HAP-1 (cell line): ENCODE results near the gene LMO2.
A peak's percentile ranks its signal among the peaks of the same experiment; 100 is the strongest.
"Not testable (repeated sequence)": the region's sequence is repeated elsewhere in the genome, so short reads cannot be mapped to it uniquely, and the experiment has no call there.

Experiments used
- DNase-seq, 2 experiments: peaks; one replicate each; pipeline ENCODE4 v3.0.0-alpha.2; 2016 to 2020; ENCODE audit warnings: low spot score in 2 of 2
- H3K27me3 ChIP-seq: fragments of 250-450 bp; sonication (Bioruptor Pico); 2 replicates; pipeline ENCODE4 v1.5.1; 2020; ENCODE audit warnings: low read depth, mild to moderate bottlenecking, moderate library complexity
- H3K36me3 ChIP-seq: fragments of 250-450 bp; sonication (Bioruptor Pico); replicated peaks from 2 replicates; pipeline ENCODE4 v1.5.1; 2020; ENCODE audit warnings: mild to moderate bottlenecking
- H3K4me1 ChIP-seq: fragments of 250-450 bp; sonication (Bioruptor Pico); 2 replicates; pipeline ENCODE4 v1.5.1; 2020; ENCODE audit warnings: mild to moderate bottlenecking
- H3K4me3 ChIP-seq: fragments of 250-450 bp; sonication (Bioruptor Pico); 2 replicates; pipeline ENCODE4 v1.5.1; 2020; ENCODE audit warnings: mild to moderate bottlenecking, moderate library complexity
- H3K9me3 ChIP-seq: fragments of 250-450 bp; sonication (Bioruptor Pico); 2 replicates; pipeline ENCODE4 v1.5.1; 2020; ENCODE audit warnings: mild to moderate bottlenecking, moderate library complexity
- in situ Hi-C: fragments of 300-500 bp; cut with MboI; formaldehyde crosslinking; loops from 3 replicates; pipeline ENCODE4 v1.14.3; 2020; ENCODE audit warnings: low sequenced_read_pairs, inconsistent platforms, mixed read lengths

The LMO2 gene

DNA sequence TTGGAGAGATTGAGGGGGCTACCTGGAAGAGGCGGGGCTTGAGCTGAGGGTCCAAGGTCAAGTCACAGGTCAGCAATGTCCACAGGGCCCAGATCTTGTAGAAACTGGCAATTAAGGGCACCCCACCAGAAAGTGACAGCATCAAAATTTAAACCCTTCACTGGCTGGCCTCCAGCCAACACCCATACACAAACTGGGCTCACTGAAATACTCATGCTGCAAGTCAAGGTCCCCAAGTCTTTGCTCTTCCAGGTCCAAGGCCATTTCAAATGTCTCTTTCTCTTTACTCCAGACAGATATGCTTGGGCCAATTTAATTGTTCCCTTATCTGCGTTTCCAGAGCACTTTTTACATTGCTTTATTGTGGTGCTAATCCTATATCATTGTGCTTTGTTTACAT, 36.4 kb downstream of the LMO2 start:
- Histone ChIP-seq H3K9me3 (no peaks in the 10 kb centered on the region), H3K27me3 (peaks cover 9% of the 10 kb centered on the region), H3K4me3 (no peak overlapping the region), H3K4me1 (no peaks in the 10 kb centered on the region), H3K36me3 (no peaks in the 10 kb centered on the region)
- in situ Hi-C loops = loop anchor here (10.0 kb wide), 1 partner anchor 129 kb away; no protein-coding TSS in a partner anchor
- no peak for DNase-seq

GRCh38 chr11:33848717-33849390, 43.0 kb downstream of the LMO2 start:
- peaks cover 15% of the 10 kb centered on the region for H3K27me3 ChIP-seq
- DNase-seq = peak in 1 of 2 experiments; percentile 14
- H3K9me3 ChIP-seq = no peaks in the 10 kb centered on the region
- no peak overlapping the region for H3K4me3 ChIP-seq
- in situ Hi-C loops = loop anchor here (25.0 kb wide), 3 partner anchors 487 to 638 kb away; partner anchors contain the start of gene ABTB2
- H3K36me3 ChIP-seq = no peaks in the 10 kb centered on the region
- H3K4me1 ChIP-seq = peaks cover 4% of the 10 kb centered on the region; the same call in 1 of the 2 replicates

GRCh38 chr11:33847251-33847650, 44.6 kb downstream of the LMO2 start:
- Histone ChIP-seq H3K27me3 (peaks cover 13% of the 10 kb centered on the region), H3K4me1 (peaks cover 4% of the 10 kb centered on the region; the same call in 1 of the 2 replicates)
- in situ Hi-C loops = loop anchor here (25.0 kb wide), 3 partner anchors 485 to 640 kb away; partner anchors contain the start of gene ABTB2

GRCh38 chr11:33844236-33844635, 47.6 kb downstream of the LMO2 start:
- in situ Hi-C loops = loop anchor here (25.0 kb wide), 3 partner anchors 482 to 643 kb away; partner anchors contain the start of gene ABTB2
- Histone ChIP-seq H3K4me1 (peaks cover 3% of the 10 kb centered on the region; the same call in 1 of the 2 replicates), H3K9me3 (no peaks in the 10 kb centered on the region), H3K27me3 (peaks cover 20% of the 10 kb centered on the region), H3K36me3 (no peaks in the 10 kb centered on the region), H3K4me3 (no peak overlapping the region)
- no peak for DNase-seq

More at GRCh38 chr11:33847251-33847650, 44.6 kb downstream of the LMO2 start:
- DNase-seq = no peak
- no peak overlapping the region for H3K4me3 ChIP-seq
- H3K9me3 ChIP-seq = no peaks in the 10 kb centered on the region
- H3K36me3 ChIP-seq = no peaks in the 10 kb centered on the region

DNA sequence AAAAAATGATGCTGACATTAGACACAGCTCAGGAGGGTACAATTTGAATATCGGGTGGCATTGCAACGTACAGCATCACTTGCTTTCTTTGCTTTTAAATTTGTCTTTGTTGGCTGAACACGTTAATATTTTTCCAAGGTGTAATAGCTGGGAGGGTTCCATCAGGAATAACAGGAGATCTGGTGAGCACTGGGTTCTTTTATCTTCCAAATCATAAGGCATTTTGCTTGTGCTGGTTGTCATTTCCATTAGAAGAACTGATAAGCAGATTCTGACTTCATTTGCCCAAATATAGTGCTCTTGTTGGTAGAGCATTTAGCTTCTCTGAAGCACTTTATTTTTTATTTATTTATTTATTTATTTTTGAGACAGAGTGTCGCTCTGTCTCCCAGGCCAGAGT, 48.9 kb downstream of the LMO2 start:
- no peaks in the 10 kb centered on the region for H3K4me1 ChIP-seq
- H3K27me3 ChIP-seq = peaks cover 20% of the 10 kb centered on the region
- no peak for DNase-seq
- in situ Hi-C loops = loop anchor here (25.0 kb wide), 3 partner anchors 481 to 644 kb away; partner anchors contain the start of gene ABTB2
- no peaks in the 10 kb centered on the region for H3K9me3 ChIP-seq
- no peaks in the 10 kb centered on the region for H3K36me3 ChIP-seq
- no peak overlapping the region for H3K4me3 ChIP-seq

DNA sequence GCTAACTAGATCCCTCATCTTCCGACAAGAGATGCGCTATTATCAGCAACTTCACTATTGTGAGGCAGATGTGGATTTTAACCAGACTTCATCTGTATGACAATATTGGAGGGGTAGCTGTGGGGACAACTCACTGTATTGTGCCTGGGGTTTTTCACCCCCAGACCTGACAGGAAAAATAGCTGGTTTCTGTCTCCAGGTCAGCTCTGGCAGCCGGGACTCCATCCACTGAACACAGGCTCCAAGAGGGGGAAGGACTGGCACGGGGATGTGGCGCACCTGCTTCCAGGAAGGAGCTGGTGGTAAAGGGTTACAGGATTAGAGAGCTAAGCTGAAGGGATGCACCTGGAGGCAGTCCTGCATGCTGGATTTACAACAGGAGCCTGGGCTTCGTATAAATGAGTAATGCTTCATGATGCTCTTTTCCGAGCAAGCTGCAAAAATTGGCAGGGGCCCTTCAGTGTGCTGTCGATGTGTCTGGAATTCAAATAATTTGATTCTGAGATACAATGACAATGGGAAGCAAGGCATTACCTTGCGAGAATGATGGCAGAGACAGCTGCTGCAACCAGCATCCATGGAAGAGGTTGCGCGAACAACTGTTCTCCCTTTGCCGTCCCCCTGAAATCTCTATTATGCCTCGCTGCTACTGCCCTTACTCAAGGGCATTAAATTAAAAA, 49.5 kb downstream of the LMO2 start:
- no peaks in the 10 kb centered on the region for H3K4me1 ChIP-seq
- no peaks in the 10 kb centered on the region for H3K9me3 ChIP-seq
- in situ Hi-C loops = loop anchor here (25.0 kb wide), 3 partner anchors 480 to 645 kb away; partner anchors contain the start of gene ABTB2
- no peaks in the 10 kb centered on the region for H3K36me3 ChIP-seq
- peaks cover 19% of the 10 kb centered on the region for H3K27me3 ChIP-seq
- H3K4me3 ChIP-seq = no peak overlapping the region
- no peak for DNase-seq

DNA sequence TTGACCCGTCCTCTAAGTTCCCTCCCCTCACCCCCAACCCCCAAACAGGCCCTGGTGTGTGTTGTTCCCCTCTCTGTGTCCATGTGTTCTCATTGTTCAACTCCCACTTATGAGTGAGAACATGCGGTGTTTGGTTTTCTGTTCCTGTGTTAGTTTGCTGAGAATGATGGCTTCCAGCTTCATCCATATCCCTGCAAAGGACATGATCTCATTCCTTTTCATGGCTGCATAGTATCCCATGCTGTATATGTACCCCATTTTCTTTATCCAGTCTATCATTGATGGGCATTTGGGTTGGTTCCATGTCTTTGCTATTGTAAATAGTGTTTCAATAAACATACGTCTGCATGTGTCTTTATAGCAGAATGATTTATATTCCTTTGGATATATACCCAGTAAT, 53.6 kb downstream of the LMO2 start:
- H3K36me3 ChIP-seq, H3K4me3 ChIP-seq, H3K9me3 ChIP-seq, H3K4me1 ChIP-seq, DNase-seq: not testable (repeated sequence)
- in situ Hi-C loops = loop anchor here (25.0 kb wide), 3 partner anchors 476 to 649 kb away; partner anchors contain the start of gene ABTB2
- H3K27me3 ChIP-seq = peaks cover 20% of the 10 kb centered on the region

- in situ Hi-C loops = loop anchor here (25.0 kb wide), 3 partner anchors 475 to 650 kb away; partner anchors contain the start of gene ABTB2
- H3K4me1 ChIP-seq, H3K4me3 ChIP-seq, H3K9me3 ChIP-seq, DNase-seq, H3K36me3 ChIP-seq: not testable (repeated sequence)
- peaks cover 24% of the 10 kb centered on the region for H3K27me3 ChIP-seq
Observed at GRCh38 chr11:33837334-33837733, 54.5 kb downstream of the LMO2 start.

- H3K4me3 ChIP-seq = no peak overlapping the region
- H3K4me1 ChIP-seq = no peaks in the 10 kb centered on the region
- H3K27me3 ChIP-seq = peaks cover 17% of the 10 kb centered on the region
- no peaks in the 10 kb centered on the region for H3K9me3 ChIP-seq
- DNase-seq = peak in 1 of 2 experiments; percentile 43
- in situ Hi-C loops = loop anchor here (25.0 kb wide), 3 partner anchors 473 to 652 kb away; partner anchors contain the start of gene ABTB2
- no peaks in the 10 kb centered on the region for H3K36me3 ChIP-seq
Observed at GRCh38 chr11:33835143-33835878, 56.6 kb downstream of the LMO2 start.

DNA sequence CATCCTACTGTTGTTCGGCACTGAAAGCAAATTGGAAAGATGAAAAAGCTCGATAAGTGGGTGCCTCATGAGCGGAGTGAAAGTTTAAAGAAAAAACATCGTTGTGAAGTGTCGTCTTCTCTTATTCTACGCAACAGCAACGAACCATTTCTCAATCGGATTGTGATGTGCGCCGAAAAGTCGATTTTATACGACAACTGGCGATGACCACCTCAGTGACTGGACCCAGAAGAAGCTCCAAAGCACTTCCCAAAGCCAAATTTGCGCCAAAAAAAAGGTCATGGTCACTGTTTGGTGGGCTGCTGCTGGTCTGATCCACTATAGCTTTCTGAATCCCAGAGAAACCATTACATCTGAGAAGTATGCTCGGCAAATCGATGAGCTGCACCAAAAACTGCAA, 59.2 kb downstream of the LMO2 start:
- Histone ChIP-seq H3K4me1 (no peaks in the 10 kb centered on the region), H3K4me3 (no peak overlapping the region), H3K9me3 (no peaks in the 10 kb centered on the region), H3K36me3 (no peaks in the 10 kb centered on the region), H3K27me3 (peaks cover 16% of the 10 kb centered on the region)
- DNase-seq = no peak
- in situ Hi-C loops = loop anchor here (25.0 kb wide), 3 partner anchors 470 to 655 kb away; partner anchors contain the start of gene ABTB2

GRCh38 chr11:33830903-33831648, 60.8 kb downstream of the LMO2 start:
- Histone ChIP-seq H3K9me3 (no peaks in the 10 kb centered on the region), H3K4me1 (no peaks in the 10 kb centered on the region), H3K27me3 (peaks cover 23% of the 10 kb centered on the region), H3K36me3 (no peaks in the 10 kb centered on the region), H3K4me3 (no peak overlapping the region)
- in situ Hi-C loops = loop anchor here (25.0 kb wide), 3 partner anchors 469 to 656 kb away; partner anchors contain the start of gene ABTB2
- no peak for DNase-seq

GRCh38 chr11:33829430-33830141, 62.3 kb downstream of the LMO2 start:
- H3K36me3 ChIP-seq = no peaks in the 10 kb centered on the region
- peaks cover 26% of the 10 kb centered on the region for H3K27me3 ChIP-seq
- no peaks in the 10 kb centered on the region for H3K4me1 ChIP-seq
- H3K9me3 ChIP-seq = no peaks in the 10 kb centered on the region
- DNase-seq = peak; percentile 71 to 74
- in situ Hi-C loops = loop anchor here (25.0 kb wide), 3 partner anchors 467 to 658 kb away; partner anchors contain the start of gene ABTB2
- 0 out of 2 replicates have a peak overlapping the region, but pooled peaks have one; percentile 4 for H3K4me3 ChIP-seq
